B cell (primary cell): ENCODE results near the gene SLC15A4. TPM values are rescaled to one million over a fixed set of nuclear protein-coding genes. Genes with fewer than 3 reads are reported as not detected.

Experiments
- ATAC-seq: fragments of 200-7000 bp; cut with Tn5 transposase; one replicate; pipeline ENCODE4 v1.10.0; 2021; ENCODE audit warnings: low read depth, mild to moderate bottlenecking, moderate number of reproducible peaks, moderate library complexity
- CTCF ChIA-PET: fragments of 350-600 bp; sonication (Branson Sonifier 250); formaldehyde crosslinking; loops from one replicate; lab custom pipeline; 2021; ENCODE audit warnings: antibody characterized with exemption, inconsistent platforms; lab: Charles Lee
- POLR2A ChIA-PET: fragments of 350-600 bp; sonication (Branson Sonifier 250); formaldehyde crosslinking; loops from one replicate; lab custom pipeline; 2021; ENCODE audit warnings: antibody characterized with exemption; lab: Charles Lee
- DNase-seq: peaks from one replicate; pipeline ENCODE4 v3.0.0; 2013
- H2AFZ ChIP-seq: 2 replicates; pipeline ENCODE4 v1.6.1; 2012; ENCODE audit warnings: mild to moderate bottlenecking, low read depth, low read length; ENCODE audit not compliant: insufficient read depth, poor library complexity, severe bottlenecking
- H3K27ac ChIP-seq, 2 donors: 1 replicate in 1 of 2; 2 replicates in 1 of 2; pipeline ENCODE4 v1.5.1; 2012 to 2013; ENCODE audit warnings: low read length in 2 of 2, mild to moderate bottlenecking in 2 of 2, moderate library complexity in 1 of 2
- H3K27me3 ChIP-seq, 4 experiments: fragments of 200-600 bp in 1 of 4; sonication (generic) in 1 of 4; replicated peaks in 1 of 4; 1 replicate in 2 of 4; 2 replicates in 2 of 4; pipeline versions ENCODE4 v1.6.1 to v1.7.0; 2013 to 2016; ENCODE audit warnings: low read length in 3 of 4, mild to moderate bottlenecking in 2 of 4, mixed read lengths in 1 of 4, moderate library complexity in 1 of 4; ENCODE audit not compliant: insufficient read depth in 4 of 4, control insufficient read depth in 3 of 4; ENCODE audit errors: control extremely low read depth in 1 of 4
- H3K36me3 ChIP-seq, 2 experiments: replicated peaks in 1 of 2; 1 replicate in 1 of 2; 2 replicates in 1 of 2; pipeline versions ENCODE4 v1.6.1 to v1.7.1; 2013; ENCODE audit warnings: low read length in 1 of 2; ENCODE audit not compliant: insufficient read depth in 2 of 2, control insufficient read depth in 1 of 2; ENCODE audit errors: control extremely low read depth in 1 of 2, extremely low read depth in 1 of 2
- H3K4me1 ChIP-seq, 2 donors: fragments of 200-600 bp in 1 of 2; sonication (generic) in 1 of 2; 1 replicate in 1 of 2; 2 replicates in 1 of 2; pipeline versions ENCODE4 v1.5.1 to v1.6.1; 2013 to 2017; ENCODE audit warnings: low read length in 2 of 2; ENCODE audit not compliant: control insufficient read depth in 2 of 2, insufficient read depth in 2 of 2
- H3K4me2 ChIP-seq: replicated peaks from 2 replicates; pipeline ENCODE3; 2012; ENCODE audit warnings: mild to moderate bottlenecking, low read depth, low read length; ENCODE audit not compliant: poor library complexity, severe bottlenecking
- H3K4me3 ChIP-seq, 5 experiments: fragments of 200-600 bp in 1 of 5; sonication (generic) in 1 of 5; 1 replicate in 3 of 5; 2 replicates in 2 of 5; pipeline versions ENCODE4 v1.5.1 to v1.7.0; 2011 to 2016; ENCODE audit warnings: low read length in 4 of 5, mild to moderate bottlenecking in 4 of 5, low read depth in 2 of 5, control low read depth in 1 of 5, moderate library complexity in 1 of 5; ENCODE audit not compliant: insufficient read depth in 1 of 5; ENCODE audit errors: control extremely low read depth in 1 of 5, extremely low read depth in 1 of 5
- H3K79me2 ChIP-seq: fragments of 200-600 bp; sonication (generic); one replicate; pipeline ENCODE4 v1.6.0; 2016; ENCODE audit warnings: low read length; ENCODE audit not compliant: control insufficient read depth, insufficient read depth
- H3K9ac ChIP-seq: fragments of 200-600 bp; sonication (generic); 2 replicates; pipeline ENCODE4 v1.6.1; 2017; ENCODE audit warnings: mild to moderate bottlenecking, low read length, moderate library complexity
- H3K9me3 ChIP-seq, 3 donors: one replicate each; pipeline versions ENCODE4 v1.6.1 to v1.7.1; 2013; ENCODE audit warnings: low read length in 2 of 3; ENCODE audit not compliant: control insufficient read depth in 2 of 3, insufficient read depth in 1 of 3; ENCODE audit errors: control extremely low read depth in 1 of 3
- H4K20me1 ChIP-seq: 2 replicates; pipeline ENCODE4 v1.6.0; 2012; ENCODE audit warnings: mild to moderate bottlenecking, low read length; ENCODE audit not compliant: insufficient read depth, control insufficient read depth, poor library complexity, severe bottlenecking
- H3K27ac Mint-ChIP-seq: one replicate; pipeline ENCODE4 v1.8.0; 2021; ENCODE audit warnings: mixed read lengths
- H3K27me3 Mint-ChIP-seq: one replicate; pipeline ENCODE4 v1.8.0; 2021; ENCODE audit warnings: mixed read lengths
- H3K4me1 Mint-ChIP-seq: one replicate; pipeline ENCODE4 v1.8.0; 2021; ENCODE audit warnings: mixed read lengths
- H3K4me3 Mint-ChIP-seq: one replicate; pipeline ENCODE4 v1.8.0; 2021; ENCODE audit warnings: mixed read lengths
- H3K9me3 Mint-ChIP-seq: one replicate; pipeline ENCODE4 v1.8.0; 2022; ENCODE audit warnings: mixed read lengths; ENCODE audit not compliant: insufficient read depth
- EZH2 ChIP-seq: IDR thresholded peaks from 2 replicates; pipeline ENCODE4 v1.6.1; 2012; ENCODE audit warnings: borderline replicate concordance, low read depth, mild to moderate bottlenecking, moderate library complexity, low read length; ENCODE audit not compliant: insufficient read depth, poor library complexity, severe bottlenecking
- WGBS: methylation state at CpG from one replicate; pipeline ENCODE4 v1.1.5; 2013; ENCODE audit warnings: missing lambda C conversion rate; ENCODE audit not compliant: insufficient coverage; 5-methylcytosine and 5-hydroxymethylcytosine counted together
- intact Hi-C: fragments of 100-400 bp; cut with micrococcal nuclease; formaldehyde crosslinking; loops from one replicate; pipeline ENCODE4 v1.10.0; 2022
- polyA plus RNA-seq: library from polyadenylated mRNA; depleted of rRNA; stranded (reverse); fragments of >200 nt; gene quantifications from 2 replicates; pipeline ENCODE4 v1.2.3, GENCODE V29; 2012
- total RNA-seq, 2 donors: library from RNA; stranded (reverse); fragments of 120-200 nt in 1 of 2; gene quantifications; 1 replicate in 1 of 2; 2 replicates in 1 of 2; pipeline versions ENCODE4 v1.2.3 to v1.2.4, GENCODE V29; 2013 to 2022
- TF ChIP-seq, protein P1 (sequence below): fragments of 200-600 bp; IDR thresholded peaks from one replicate; pipeline ENCODE4 v1.8.0; 2022; ENCODE audit warnings: antibody characterized with exemption, mild to moderate bottlenecking

SLC15A4 gene
- total and polyA plus RNA-seq, 2 donors (not counting 1 experiment from before 2014, with no cell fraction given), result 48.9 to 67.2 TPM

- Histone ChIP-seq H3K9me3 (no peaks in the 10 kb centered on the region), H3K27me3 (no peaks in the 10 kb centered on the region), H3K9ac (peak overlapping the region; percentile 40), H2AFZ (no peak overlapping the region), H3K4me1 (peaks cover 72 to 82% of the 10 kb centered on the region in 2 donors), H3K79me2 (peaks cover 100% of the 10 kb centered on the region), H3K4me2 (peak overlapping the region; percentile 62), H3K27ac (peak overlapping the region; percentile 5 to 92), H4K20me1 (peaks cover 49% of the 10 kb centered on the region), H3K4me3 (peak overlapping the region in 1 of 5 experiments; percentile 32), H3K36me3 (peaks cover 3 to 46% of the 10 kb centered on the region in 2 experiments)
- no peak for ATAC-seq
- Mint-ChIP-seq H3K27ac (peak overlapping the region; percentile 76), H3K4me1 (peaks cover 85% of the 10 kb centered on the region), H3K9me3 (no peaks in the 10 kb centered on the region), H3K4me3 (peak overlapping the region; percentile 71), H3K27me3 (no peaks in the 10 kb centered on the region)
- DNase-seq, result no peak
- CTCF ChIA-PET, result interaction anchor here (1.5 kb wide), 1 partner anchor 16 kb away, joined by 3 read pairs; no protein-coding TSS in a partner anchor
- intact Hi-C loops, result no loop called here
- WGBS, result 70% methylated on average over 4 of the region's 7 CpGs
- no peak for TF ChIP-seq EZH2
- TF ChIP-seq, protein P1, sequence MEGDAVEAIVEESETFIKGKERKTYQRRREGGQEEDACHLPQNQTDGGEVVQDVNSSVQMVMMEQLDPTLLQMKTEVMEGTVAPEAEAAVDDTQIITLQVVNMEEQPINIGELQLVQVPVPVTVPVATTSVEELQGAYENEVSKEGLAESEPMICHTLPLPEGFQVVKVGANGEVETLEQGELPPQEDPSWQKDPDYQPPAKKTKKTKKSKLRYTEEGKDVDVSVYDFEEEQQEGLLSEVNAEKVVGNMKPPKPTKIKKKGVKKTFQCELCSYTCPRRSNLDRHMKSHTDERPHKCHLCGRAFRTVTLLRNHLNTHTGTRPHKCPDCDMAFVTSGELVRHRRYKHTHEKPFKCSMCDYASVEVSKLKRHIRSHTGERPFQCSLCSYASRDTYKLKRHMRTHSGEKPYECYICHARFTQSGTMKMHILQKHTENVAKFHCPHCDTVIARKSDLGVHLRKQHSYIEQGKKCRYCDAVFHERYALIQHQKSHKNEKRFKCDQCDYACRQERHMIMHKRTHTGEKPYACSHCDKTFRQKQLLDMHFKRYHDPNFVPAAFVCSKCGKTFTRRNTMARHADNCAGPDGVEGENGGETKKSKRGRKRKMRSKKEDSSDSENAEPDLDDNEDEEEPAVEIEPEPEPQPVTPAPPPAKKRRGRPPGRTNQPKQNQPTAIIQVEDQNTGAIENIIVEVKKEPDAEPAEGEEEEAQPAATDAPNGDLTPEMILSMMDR, result no peak
- POLR2A ChIA-PET, result no interaction called here
Observed at GRCh38 chr12:128815779-128816642, 7.7 kb downstream of the SLC15A4 start.
